Neural cell (in vitro differentiated cells): Measurements from ENCODE around the gene EXOC4.

ENCODE experiments used
- SMC3 ChIP-seq: fragments of 450-650 bp; conservative IDR thresholded peaks from 2 replicates; pipeline ENCODE4 v1.6.1; 2014; ENCODE audit warnings: antibody characterized with exemption, mild to moderate bottlenecking, moderate library complexity; ENCODE audit not compliant: poor library complexity
- TF ChIP-seq, protein P1 (sequence below): fragments of 450-650 bp; IDR thresholded peaks from 2 replicates; pipeline ENCODE4 v1.5.1; 2014; ENCODE audit warnings: antibody characterized with exemption, mild to moderate bottlenecking, moderate library complexity; ENCODE audit not compliant: poor library complexity, severe bottlenecking

- TF ChIP-seq SMC3, result peak; percentile 26
- TF ChIP-seq, protein P1, sequence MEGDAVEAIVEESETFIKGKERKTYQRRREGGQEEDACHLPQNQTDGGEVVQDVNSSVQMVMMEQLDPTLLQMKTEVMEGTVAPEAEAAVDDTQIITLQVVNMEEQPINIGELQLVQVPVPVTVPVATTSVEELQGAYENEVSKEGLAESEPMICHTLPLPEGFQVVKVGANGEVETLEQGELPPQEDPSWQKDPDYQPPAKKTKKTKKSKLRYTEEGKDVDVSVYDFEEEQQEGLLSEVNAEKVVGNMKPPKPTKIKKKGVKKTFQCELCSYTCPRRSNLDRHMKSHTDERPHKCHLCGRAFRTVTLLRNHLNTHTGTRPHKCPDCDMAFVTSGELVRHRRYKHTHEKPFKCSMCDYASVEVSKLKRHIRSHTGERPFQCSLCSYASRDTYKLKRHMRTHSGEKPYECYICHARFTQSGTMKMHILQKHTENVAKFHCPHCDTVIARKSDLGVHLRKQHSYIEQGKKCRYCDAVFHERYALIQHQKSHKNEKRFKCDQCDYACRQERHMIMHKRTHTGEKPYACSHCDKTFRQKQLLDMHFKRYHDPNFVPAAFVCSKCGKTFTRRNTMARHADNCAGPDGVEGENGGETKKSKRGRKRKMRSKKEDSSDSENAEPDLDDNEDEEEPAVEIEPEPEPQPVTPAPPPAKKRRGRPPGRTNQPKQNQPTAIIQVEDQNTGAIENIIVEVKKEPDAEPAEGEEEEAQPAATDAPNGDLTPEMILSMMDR, result no peak
Measured at GRCh38 chr7:133478591-133479135, 225.8 kb downstream of the EXOC4 start.
